Glomerular endothelial cell (primary cell): ENCODE measurements around the gene PHLDA2. TPM values are rescaled to one million over a fixed set of nuclear protein-coding genes. Genes with fewer than 3 reads are reported as not detected.
"Not testable (repeated sequence)": the region's sequence is repeated elsewhere in the genome, so short reads cannot be mapped to it uniquely, and the experiment has no call there.

Experiments used
- DNase-seq: peaks from one replicate; pipeline ENCODE4 v3.0.0-alpha.2; 2011; ENCODE audit warnings: low read depth, low spot score; ENCODE audit errors: extremely low read depth
- total RNA-seq: library from RNA; depleted of rRNA; stranded (reverse); fragments of >200 nt; gene quantifications from 2 replicates; pipeline ENCODE4 v1.2.3, GENCODE V29; 2015

The PHLDA2 gene
- total RNA-seq, 1 donor from 2014 or later = 95.4 TPM

DNA sequence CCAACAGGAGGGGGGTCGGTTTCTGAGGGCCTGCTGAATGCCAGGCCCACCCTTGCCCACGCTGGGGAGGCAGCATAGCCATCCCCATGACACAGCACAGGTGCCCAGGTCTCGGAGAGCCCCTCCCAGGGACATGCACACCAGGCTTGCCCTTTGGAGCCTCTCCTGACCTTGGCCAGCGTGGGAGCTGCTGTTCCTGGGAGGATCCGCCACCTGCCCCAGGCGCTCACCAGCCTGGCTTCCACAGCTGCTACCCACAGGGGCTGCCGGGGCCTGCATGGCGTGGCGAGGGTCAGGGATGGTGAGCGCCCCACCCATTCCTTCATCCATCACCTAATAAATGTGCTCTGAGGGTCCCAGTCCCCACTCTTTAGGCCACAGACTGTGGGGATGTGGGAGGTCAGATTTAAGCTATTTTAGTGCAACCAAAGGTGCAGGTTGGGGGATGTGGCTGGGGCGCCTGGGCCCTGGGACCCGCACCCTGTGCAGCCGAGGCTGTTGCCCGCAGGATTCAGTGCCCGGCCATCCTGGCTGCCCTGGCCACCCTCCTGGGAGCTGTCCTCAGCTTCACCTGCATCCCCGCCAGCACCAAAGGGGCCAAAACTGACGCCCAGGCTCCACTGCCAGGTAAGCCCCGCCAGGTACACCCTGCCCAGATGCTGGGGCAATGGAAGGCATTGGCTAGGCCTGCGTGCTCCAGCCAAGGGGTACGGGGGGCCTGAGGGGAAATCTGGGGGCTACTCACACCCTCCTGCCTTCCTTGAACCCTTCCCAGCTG lies 12.9 kb downstream of the PHLDA2 start:
- DNase-seq = no peak

DNA sequence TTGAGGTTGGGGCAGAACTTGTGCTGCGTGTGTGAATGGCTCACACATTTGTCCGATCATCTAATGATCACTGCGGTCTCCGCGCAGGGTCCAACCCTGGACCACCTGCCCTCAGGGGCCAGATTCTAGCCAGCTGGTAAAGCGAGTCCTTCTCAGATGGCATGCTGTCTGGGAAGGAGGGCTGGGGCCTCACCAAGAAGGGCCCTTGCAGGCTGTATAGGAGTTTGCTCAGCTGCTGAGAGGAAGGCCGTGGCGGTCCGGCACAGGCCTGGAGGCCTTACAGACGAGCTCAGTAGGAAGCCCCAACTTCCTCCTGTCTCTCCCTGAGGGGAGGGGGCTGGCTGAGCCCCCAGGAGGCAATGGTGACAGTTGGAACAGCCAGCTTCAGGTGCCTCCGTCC lies 13.7 kb downstream of the PHLDA2 start:
- DNase-seq = no peak

DNA sequence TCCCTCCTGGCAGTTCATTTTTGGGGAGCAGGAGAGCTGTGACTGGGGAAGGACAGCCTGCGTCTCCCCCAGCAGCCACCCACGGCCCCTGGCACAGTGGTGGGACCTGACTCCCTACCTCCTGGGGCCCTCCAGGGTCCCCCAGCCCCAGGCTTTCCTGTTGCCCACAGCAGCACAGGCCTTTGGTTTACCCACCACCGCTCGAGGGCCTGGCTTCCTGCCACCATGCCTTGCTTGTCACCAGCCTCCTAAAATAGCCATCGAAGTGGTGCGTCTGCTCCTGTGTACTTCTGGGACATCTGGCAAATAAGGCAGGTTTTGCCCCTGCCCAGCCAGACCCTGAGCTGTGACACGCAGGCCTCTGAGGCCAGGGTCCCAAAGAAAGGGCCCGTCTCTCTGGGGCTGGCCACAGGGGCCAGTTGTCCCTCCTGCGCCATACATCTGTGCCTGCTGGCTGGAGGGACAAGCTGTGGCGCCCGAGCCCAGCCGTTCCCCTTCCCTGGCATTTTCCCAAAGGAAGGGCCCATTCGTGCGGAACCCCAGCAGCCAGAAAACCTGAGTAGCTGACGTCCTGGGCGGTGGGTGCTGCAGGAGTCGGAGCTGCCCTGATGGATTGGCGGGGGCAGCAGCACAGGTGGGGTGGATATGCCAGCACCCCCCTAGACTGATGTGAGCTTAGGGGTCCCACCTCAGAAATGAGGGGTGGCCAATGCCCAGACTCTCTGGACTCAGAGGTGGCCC lies 14.6 kb downstream of the PHLDA2 start:
- no peak for DNase-seq

DNA sequence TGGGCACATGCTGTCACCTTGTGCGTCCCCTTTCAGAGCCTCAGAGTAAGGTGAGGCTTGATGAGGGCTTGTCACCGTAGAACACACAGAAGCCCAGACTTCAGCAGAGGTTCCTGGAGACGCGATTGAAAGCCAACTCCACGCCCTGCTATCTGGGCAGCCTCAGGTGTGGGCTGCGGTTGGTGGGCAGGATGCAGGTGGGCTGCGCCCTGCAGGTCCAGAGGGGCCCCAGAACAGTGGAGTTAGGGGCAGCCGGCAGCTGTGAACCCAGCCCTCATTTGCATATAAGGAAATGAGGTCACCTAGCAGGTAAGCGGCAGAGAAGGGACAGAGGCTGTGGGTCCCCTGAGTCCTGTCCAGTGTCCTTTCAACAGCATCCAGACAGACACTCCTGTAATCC lies 15.4 kb downstream of the PHLDA2 start:
- no peak for DNase-seq

DNA sequence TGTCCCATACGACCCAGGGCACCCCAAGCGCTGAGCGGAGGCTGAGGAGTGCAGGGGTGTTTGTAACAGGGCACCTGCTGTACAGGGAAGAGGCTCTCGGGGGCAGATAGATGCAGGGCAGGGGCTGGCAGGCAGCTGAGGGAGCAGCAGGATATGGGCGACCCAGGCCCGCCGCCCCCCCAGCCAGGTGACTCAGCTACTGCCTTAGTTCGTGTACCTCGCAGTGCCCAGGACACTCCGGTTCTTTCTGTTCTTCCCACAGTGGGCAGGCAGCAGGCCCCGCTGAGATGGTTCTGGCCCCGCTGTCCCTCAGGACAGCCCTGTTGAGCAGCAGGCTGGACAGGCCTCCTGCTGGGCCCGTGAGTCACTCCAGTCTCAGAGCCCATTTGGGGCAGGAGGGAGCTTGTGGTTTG lies 16.2 kb downstream of the PHLDA2 start:
- no peak for DNase-seq

DNA sequence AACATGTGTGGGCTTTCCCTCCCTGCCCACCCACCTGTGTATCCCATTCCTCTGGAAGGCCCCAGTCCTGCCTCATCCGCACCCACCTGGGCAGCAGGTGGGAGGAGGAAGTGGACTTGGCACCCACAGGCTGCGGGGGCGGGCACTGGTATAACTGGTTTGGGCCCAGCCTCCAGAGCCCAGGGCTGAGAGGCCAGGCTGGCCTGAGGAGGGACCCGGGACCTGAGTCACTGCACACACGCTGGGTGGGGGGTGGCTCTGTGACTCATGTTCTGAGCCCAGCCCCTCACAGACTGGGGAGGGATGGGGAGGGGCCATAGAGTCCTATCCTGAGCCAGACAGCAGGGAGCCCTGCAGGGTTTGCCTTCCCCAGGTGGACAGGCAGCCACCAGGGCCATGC lies 16.7 kb downstream of the PHLDA2 start:
- DNase-seq = no peak

DNA sequence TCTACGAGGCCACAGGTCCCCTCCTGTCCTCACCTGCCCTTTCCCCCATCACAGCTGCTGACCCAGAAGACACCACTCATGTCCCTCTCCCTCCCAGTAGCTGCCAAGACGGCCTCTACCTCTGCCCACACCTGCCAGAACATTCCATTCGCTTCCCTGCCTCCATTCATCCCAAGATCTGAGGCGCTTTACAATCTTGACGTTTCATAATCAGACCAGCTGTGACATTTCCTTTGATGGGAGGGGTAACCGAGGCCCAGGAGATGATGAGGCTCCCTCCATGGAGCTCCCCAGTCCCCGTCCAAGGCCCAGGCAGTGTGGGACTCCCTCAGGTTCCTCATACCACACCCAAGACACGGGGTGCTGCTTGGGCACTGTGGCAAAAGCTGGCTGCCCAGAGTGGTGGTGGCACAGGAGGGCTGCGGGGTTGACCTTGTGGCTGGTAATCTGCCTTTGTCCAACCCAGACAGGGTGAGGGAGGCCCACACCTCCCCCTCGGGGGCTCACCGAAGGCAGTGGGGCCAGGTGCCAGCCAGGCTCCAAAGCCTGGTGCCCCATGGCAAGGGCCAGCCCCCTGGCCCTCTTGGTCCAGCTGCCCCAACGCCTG lies 17.3 kb downstream of the PHLDA2 start:
- DNase-seq = no peak

DNA sequence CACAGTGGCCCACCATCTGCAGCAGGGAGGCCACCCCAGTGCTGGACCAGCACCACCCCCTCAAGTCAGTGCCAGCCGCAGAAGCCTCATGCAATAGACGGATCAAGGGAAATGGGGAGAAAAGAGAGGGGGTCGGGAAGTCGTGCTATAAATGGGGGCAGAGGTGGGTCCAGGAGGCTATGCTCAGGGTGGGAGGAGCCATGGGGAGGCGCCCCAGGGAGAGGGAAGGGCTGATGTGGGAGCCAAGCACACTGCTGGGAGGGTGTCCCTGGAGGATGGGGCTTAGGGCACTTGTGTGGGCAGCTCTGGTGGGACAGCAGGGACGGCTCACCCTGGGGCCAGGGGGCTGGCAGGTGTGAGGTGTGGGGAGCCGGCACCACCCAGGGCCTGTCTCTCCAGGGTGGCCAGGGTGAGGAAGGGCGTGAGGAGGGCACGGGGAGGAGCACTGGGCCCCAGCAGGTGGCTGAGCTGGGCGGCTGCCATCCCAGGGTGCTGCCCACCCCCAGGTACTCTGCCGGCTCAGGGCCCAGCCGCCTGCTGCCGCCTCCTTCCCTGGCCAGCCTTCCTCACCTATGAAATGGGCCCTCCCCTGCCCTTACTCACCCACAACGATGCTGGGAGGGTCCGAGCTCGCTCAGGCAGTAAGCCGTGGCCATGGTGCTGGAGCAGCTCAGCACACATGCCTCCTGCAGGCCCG lies 18.0 kb downstream of the PHLDA2 start:
- DNase-seq = no peak

DNA sequence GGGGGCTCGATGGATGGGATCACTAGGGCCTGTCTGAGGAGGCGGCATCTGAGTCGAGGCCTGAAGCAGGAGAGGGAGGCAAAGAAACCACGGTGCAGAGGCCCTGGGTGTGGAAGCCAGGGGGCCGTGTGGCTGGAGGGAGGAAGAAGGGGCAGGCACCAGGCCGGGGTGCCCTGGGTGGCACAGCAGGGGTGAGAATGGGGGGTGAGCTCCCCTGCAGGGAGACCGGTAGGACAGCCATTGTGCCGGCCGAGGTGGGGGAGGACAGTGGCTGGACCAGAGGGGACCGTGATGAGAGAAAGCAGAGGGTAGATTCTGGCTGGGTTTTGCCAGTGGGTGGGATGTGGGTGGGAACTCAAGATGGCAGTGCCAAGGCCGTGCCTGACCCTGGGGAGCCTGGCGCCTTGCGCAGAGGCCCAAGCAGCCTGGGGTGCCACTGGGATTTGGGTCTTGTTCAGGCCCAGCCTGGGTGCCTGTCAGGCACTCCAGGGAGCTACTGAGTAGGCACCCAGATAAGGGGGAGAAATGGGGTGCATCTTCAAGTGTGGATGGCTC lies 18.7 kb downstream of the PHLDA2 start:
- no peak for DNase-seq

DNA sequence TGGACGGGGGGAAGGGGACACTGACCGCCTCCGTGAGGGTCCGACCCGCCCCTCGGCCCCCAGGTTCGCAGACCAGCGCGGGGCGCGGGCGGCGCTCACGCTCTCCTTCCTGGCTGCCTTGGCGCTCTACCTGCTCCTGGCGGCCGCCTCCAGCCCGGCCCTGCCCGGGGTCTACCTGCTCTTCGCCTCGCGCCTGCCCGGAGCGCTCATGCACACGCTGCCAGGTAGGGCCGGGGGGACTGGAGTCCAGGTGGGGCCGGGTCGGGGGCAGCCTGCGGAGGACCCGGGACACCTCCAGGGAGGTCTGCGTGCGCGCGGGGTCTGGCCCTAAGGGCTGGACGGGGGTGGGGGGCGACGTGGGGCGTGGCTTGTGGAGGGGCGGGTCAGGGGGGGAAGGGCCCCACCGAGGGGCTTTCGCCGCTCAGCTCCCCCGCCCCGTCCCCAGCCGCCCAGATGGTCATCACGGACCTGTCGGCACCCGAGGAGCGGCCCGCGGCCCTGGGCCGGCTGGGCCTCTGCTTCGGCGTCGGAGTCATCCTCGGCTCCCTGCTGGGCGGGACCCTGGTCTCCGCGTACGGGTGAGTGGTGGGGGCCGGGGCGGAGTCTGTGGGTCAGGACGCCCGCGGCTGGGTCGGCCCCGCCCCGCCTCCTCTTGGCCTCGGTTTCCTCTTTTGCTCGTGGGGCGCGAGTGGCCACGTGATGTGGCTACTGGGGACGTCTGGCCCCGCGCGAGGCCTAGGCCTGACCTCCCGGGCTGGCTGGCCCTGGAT lies 19.9 kb downstream of the PHLDA2 start:
- no peak for DNase-seq

DNA sequence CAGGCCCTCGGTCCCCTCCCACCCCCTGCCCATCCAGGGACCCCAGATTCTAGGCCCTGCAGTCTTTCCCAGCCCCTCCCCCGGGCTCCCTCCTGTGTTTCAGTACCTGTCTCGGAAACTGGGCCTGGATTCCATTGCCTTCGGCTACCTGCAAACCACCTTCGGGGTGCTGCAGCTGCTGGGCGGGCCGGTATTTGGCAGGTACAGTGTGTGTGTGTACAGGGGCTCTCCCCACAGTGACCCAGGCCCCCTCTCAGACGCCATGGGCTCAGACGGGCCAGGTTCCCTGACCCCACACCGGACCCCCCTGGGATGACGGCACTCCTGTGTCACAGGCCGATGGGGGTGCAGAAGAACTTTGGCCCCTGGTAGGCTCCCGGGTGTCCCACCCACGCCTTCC lies 21.1 kb downstream of the PHLDA2 start:
- DNase-seq = no peak

DNA sequence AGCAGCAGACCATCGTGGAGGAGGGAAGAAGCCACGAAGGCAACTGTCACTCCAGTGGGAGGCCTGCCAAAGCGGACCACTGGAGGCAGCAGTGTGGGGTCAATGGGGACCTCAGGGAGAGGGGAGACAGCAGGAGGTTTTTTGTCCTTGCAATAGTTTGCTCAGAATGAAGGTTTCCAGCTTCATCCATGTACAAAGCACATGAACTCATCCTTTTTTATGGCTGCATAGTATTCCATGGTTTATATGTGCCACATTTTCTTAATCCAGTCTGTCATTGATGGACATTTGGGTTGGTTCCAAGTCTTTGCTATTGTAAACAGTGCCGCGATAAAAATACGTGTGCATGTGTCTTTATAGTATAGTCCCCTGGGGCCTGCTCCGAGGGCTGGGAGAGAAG lies 23.9 kb downstream of the PHLDA2 start:
- not testable (repeated sequence) for DNase-seq

DNA sequence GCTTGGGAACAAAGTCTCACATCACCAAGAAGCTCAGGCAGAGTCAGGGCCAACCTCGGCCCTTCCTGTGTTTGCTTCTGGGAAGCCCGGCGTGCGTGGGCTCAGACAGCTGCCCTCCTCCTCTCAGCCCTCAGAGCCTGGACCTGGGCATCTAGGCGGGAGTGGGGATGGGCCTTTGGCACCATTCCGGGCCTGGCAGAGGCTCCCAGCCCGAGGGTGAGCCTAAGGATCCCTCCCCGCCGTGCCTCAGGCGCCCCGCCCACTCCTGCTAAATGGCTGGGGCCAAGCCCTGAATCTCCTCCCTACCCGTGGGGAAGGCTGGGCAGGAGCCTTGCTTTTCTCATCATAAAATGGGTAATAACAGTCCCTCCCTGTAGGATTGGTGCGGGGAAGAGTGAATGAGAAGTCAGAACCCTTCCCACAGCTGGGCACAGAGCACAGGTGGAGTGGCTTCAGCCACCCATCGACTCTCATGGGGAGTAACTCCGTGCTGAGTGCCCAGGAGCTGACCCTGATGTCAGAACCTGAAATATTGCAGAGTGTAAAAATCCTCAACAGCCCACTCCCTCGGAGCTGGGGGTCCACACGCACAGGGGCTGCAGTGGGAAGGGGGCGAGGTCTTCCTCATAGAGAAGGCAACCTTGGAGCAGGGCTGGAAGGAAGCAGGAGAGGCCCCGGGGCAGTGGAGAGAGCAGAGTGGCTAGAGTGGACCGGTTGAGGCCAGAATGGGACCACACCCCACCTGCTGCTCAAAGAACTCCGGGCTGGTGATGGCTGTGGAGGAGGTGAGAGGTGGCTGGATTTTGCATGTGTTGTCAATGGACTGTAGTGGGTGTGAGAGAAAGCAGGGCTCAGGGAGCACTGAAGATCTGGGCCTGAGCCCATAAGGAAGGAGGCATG lies 24.8 kb downstream of the PHLDA2 start:
- no peak for DNase-seq

DNA sequence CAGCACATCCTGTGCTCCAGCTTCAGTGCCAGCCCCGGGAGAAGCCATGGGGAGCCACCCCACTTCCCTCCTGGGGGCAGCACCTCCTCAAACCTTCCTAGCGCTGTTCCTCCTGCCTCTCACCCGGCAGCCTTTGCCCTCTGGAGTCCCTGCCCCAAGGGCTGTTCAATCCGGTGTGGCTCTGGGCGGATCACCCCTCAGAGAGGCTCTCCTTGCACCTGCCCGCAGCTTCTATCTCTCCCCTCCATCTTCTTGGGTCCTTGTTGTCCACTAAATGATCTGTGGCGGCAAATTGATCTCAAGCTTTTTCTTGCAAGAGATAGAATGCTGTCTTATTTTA lies 25.6 kb downstream of the PHLDA2 start:
- DNase-seq = no peak

DNA sequence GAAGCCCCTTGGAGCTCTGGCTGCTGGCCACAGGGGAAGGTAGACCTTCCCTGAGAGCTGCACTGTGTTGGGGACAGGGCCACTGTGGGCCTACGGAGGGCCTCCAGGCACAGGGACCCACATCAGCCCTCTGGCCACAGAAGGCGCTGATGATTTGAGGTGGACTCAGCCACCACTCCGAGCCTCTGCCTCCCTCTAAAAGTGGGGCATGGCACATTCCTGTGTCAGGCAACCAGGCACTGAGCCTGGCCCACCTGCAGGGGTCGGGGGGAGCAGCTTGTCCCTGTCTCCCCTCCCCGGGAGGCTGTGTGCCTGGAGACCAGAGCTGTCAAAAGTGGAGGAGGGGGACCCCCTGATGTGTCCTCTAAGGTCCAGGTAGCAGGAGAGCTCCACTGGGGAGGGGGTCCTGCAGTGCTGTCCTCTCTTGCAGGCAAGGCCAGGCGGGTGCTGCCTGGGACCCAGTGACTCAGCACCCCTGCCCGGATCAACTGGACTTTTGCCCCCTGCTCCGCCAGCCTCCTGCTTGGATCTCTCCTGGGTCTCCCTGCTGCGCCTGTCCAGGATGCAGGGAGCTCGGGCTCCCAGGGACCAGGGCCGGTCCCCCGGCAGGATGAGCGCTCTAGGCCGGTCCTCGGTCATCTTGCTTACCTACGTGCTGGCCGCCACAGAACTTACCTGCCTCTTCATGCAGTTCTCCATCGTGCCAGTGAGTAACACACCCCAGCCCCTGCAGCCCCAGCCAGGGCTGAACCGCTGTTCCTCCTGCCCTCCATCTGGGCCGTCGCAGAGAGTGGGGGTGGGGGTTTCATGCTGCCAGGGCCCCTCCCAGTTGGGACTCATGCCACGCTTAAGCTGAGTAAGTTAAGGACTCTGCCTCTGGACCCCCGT lies 26.2 kb downstream of the PHLDA2 start:
- DNase-seq = no peak

DNA sequence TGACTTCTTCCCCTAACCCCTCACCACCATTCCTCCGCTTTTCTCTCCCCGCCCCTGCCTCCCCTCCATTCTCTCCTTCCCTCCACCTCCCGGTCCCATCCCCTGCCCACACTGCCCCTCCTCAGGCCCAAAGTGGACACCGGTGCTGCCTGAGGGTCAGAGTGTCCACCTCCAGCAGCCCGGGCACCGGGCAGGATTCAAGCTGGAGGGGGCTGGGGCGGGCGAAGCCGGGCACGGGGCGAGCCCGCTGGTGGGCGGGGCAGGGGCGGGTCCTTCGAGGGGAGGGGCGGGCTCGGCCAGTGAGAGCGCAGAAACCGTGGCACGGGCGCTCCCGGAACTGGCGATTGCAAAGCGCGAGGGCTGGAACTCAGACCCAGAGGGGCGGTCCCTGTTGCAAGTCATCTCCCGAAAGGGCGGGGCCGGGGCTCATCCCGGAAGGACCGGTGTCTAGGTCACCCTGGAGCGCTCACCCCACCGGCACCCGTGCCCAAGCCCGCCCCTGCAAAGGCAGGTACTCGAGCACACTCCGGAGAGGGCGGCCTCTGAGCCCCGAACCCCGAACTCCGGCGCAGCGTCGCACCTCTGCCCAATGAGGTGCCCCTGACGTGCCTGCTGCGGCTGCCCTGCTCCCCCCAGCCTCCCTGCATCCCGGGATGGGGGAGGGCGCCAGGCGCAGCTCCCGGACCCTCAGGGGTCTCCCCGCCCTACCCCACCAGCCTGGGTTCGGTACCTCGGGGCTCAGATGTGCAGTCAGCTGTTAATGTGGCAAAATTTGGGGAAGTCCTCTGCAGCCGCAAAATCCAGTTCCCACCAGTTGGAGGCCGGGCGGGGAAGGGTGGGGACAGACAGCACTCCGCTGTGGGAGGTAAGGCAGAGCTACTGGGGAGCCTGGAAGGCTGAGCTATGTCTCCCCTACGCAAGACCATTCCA lies 27.1 kb downstream of the PHLDA2 start:
- no peak for DNase-seq

DNA sequence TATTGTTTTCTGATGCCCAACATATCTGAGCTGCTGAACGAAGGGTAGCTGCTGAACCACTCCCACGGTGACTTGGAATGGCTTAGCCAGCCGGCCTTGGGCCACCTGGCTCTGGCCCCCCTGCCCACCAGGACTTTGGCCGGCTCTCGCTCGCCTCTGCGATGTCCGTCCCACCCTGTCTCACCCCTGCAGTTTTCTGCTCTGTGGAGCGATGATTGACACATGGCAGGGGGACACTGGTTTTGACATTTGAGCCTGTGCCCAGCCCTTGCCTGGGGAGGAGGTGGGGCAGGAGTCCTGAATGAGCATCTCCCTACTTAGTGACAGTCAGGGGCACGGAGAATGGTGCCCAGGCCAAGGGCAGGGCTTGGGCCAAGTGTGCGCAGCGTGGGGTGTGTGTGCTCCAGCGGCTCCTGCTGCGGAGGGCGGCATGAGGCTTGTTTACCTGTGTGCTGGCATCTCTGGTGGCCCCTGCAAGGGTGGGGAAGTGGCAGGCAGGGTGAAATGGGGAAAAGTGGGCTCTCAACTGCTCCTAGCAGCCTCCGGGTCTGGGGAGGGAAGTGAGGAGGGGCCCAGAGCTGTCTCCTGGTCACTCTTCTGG lies 27.9 kb downstream of the PHLDA2 start:
- no peak for DNase-seq
